Measurements from ENCODE around the gene OR6C4. TPM values are rescaled to one million over a fixed set of nuclear protein-coding genes. Genes with fewer than 3 reads are reported as not detected.
"Not testable (repeated sequence)": the region's sequence is repeated elsewhere in the genome, so short reads cannot be mapped to it uniquely, and the experiment has no call there.

The OR6C4 gene
- not detected for total RNA-seq

GRCh38 chr12:55549302-55549701 is at the start of gene OR6C4:
OR6C4 (plus strand) TSS chr12:55549602; CDS start chr12:55551227, 1,625 bp downstream.
- ATAC-seq (ENCODE audit: low FRiP score) = no peak
- TF ChIP-seq CTCF (IDR thresholded peaks at IDR 0.05) = no peak
- no peak for DNase-seq (ENCODE audit: low spot score)

- ATAC-seq (ENCODE audit: low FRiP score) (no peak), DNase-seq (ENCODE audit: low spot score) (no peak)
- no peak for TF ChIP-seq CTCF (IDR thresholded peaks at IDR 0.05)
Observed at GRCh38 chr12:55499810-55500252, 49.6 kb upstream of the OR6C4 start.

- DNase-seq (ENCODE audit: low spot score) (no peak), ATAC-seq (ENCODE audit: low FRiP score) (no peak)
- TF ChIP-seq CTCF (IDR thresholded peaks at IDR 0.05) = no peak
Observed at GRCh38 chr12:55501601-55502000, 47.8 kb upstream of the OR6C4 start.

- no peak for ATAC-seq (ENCODE audit: low FRiP score)
- TF ChIP-seq CTCF (IDR thresholded peaks at IDR 0.05) = no peak
Observed at GRCh38 chr12:55515696-55516095, 33.7 kb upstream of the OR6C4 start.

GRCh38 chr12:55516391-55516790 is 33.0 kb upstream of the OR6C4 start:
- TF ChIP-seq CTCF (IDR thresholded peaks at IDR 0.05) = no peak
- DNase-seq (ENCODE audit: low spot score) (no peak), ATAC-seq (ENCODE audit: low FRiP score) (no peak)

More at GRCh38 chr12:55515696-55516095, 33.7 kb upstream of the OR6C4 start:
- DNase-seq (ENCODE audit: low spot score) = no peak

GRCh38 chr12:55548235-55548634 is 1.2 kb upstream of the OR6C4 start:
- not testable (repeated sequence) for DNase-seq (ENCODE audit: low spot score); ATAC-seq (ENCODE audit: low FRiP score)

GRCh38 chr12:55548756-55549155 is 646 bp upstream of the OR6C4 start:
- ATAC-seq (ENCODE audit: low FRiP score) (no peak), DNase-seq (ENCODE audit: low spot score) (no peak)
- no peak for TF ChIP-seq CTCF (IDR thresholded peaks at IDR 0.05)

- ATAC-seq (ENCODE audit: low FRiP score) (no peak), DNase-seq (ENCODE audit: low spot score) (no peak)
- no peak for TF ChIP-seq CTCF (IDR thresholded peaks at IDR 0.05)
Observed at GRCh38 chr12:55554296-55554695, 4.9 kb downstream of the OR6C4 start.

GRCh38 chr12:55570060-55570459 is 20.7 kb downstream of the OR6C4 start:
- not testable (repeated sequence) for ATAC-seq (ENCODE audit: low FRiP score); DNase-seq (ENCODE audit: low spot score)

- DNase-seq (ENCODE audit: low spot score); ATAC-seq (ENCODE audit: low FRiP score): not testable (repeated sequence)
Observed at GRCh38 chr12:55570689-55571088, 21.3 kb downstream of the OR6C4 start.
